ENCODE results near the gene MAD1L1. TPM values are rescaled to one million over a fixed set of nuclear protein-coding genes. Genes with fewer than 3 reads are reported as not detected.
"Not testable (repeated sequence)": the region's sequence is repeated elsewhere in the genome, so short reads cannot be mapped to it uniquely, and the experiment has no call there.

MAD1L1 gene
- total RNA-seq, 1 donor from 2014 or later, result 32.7 TPM

DNA sequence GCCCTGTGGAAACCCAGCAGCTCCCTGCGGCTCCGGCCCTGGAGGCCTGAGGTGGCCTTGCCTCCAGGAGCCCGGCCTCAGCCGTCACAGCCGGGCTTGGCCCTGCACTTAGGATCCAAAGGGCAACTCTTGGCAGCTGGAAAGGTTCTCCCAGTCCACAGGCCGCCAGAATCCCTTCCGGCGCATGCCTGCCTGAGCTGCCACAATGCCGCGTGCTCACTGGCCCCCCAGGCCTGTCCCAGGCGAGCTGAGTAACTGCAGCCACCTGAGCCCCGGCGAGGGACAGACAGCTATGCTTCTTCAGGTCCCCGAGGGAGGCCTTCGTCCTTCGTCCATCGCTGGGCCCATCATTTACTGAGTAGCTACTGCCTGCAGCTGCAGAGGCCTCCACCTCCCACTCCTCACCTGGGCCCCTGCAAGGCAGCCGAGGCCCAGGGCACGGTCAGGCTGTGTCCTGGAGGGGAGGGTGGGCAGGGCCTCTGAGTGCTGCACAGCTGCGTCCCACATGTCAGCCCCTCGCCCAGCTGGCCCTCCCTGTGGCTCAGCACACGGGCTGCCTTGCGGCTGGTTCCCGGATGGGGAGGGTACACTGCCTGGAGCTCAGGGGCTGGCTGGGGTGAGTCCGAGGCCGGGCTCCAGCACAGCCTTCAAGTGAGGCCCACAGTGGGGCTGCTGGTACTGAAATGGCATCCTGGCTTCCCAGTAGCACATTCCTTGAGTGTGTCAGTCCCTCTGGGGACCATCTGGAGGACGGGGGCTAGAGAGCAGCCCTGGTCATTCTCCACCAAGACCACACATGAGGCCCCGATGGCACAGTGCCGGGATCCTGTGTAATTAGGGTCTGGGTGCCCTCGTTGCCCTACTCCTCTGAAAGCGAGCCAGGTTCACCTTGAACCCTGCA lies 390.2 kb downstream of the MAD1L1 start:
- TF ChIP-seq, protein P1, sequence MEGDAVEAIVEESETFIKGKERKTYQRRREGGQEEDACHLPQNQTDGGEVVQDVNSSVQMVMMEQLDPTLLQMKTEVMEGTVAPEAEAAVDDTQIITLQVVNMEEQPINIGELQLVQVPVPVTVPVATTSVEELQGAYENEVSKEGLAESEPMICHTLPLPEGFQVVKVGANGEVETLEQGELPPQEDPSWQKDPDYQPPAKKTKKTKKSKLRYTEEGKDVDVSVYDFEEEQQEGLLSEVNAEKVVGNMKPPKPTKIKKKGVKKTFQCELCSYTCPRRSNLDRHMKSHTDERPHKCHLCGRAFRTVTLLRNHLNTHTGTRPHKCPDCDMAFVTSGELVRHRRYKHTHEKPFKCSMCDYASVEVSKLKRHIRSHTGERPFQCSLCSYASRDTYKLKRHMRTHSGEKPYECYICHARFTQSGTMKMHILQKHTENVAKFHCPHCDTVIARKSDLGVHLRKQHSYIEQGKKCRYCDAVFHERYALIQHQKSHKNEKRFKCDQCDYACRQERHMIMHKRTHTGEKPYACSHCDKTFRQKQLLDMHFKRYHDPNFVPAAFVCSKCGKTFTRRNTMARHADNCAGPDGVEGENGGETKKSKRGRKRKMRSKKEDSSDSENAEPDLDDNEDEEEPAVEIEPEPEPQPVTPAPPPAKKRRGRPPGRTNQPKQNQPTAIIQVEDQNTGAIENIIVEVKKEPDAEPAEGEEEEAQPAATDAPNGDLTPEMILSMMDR (IDR thresholded peaks at IDR 0.05), result no peak
- Mint-ChIP-seq H3K4me3 (ENCODE audit: unreplicated experiment) (no peak overlapping the region), H3K27me3 (ENCODE audit: unreplicated experiment) (no peaks in the 10 kb centered on the region), H3K27ac (ENCODE audit: unreplicated experiment) (no peak overlapping the region), H3K4me1 (ENCODE audit: unreplicated experiment) (peaks cover 4% of the 10 kb centered on the region), H3K36me3 (ENCODE audit: unreplicated experiment) (no peaks in the 10 kb centered on the region), H3K9me3 (ENCODE audit: unreplicated experiment) (no peaks in the 10 kb centered on the region)
- DNase-seq (ENCODE audit: extremely low spot score, unreplicated experiment), result no peak

DNA sequence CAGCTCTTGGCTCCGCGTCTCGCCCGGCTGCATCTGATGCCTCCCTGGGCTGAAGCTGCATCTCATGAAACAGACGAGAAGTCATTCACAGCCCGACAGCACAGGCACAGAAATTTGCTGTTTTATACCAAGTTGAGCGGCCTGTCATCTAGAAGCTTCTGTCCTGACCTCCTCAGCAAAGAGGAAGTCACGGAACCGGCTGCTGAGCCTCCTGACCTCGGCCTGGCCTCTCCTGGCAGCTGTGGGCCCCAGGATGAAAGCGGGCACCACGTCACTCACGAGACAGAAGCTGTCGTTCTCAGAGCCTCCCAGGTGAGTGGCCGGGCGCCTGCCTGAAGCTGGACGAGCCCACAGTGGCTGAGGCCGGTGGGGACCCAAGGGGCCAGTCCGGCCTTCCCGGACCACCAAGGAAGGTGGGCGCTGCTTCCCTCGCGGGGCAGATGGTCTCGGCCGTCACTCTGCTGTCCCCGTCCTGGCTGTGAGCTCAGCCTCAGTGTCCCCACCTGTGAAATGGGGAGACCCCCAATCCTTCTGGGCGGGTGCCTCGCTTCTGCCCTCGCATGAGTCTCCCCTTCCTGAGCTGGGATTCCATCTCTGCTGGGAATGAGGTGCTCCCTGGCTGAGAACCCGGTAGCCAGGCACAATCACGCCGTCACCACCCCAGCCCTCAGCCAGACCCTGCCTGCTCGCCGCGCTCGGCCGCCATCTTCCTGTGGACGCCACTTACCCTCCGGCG lies 391.3 kb downstream of the MAD1L1 start:
- H3K4me3 Mint-ChIP-seq (ENCODE audit: unreplicated experiment); H3K9me3 Mint-ChIP-seq (ENCODE audit: unreplicated experiment); H3K36me3 Mint-ChIP-seq (ENCODE audit: unreplicated experiment); H3K27me3 Mint-ChIP-seq (ENCODE audit: unreplicated experiment); DNase-seq (ENCODE audit: extremely low spot score, unreplicated experiment); H3K27ac Mint-ChIP-seq (ENCODE audit: unreplicated experiment); H3K4me1 Mint-ChIP-seq (ENCODE audit: unreplicated experiment): not testable (repeated sequence)

DNA sequence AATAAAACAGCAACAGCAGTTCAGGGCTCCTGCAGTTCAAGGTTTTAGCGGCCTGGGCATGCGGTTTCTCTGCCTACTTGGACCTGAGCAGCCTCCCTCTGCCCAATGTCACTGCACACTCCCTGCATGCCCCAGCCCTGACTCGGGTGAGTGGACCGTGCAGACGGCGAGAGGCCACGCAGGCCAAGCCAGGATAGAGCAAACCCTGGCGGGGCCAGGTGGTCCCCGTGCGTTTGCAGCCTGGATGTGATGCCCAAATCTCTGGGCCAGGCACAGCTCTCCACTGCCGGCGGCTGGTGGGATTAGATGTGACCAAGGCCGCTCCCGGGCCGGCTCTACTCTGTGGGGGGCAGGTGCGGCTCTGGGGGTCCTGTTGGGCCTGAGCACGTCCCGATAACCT lies 392.0 kb downstream of the MAD1L1 start:
- H3K27ac Mint-ChIP-seq (ENCODE audit: unreplicated experiment); H3K4me3 Mint-ChIP-seq (ENCODE audit: unreplicated experiment); H3K27me3 Mint-ChIP-seq (ENCODE audit: unreplicated experiment); DNase-seq (ENCODE audit: extremely low spot score, unreplicated experiment); H3K9me3 Mint-ChIP-seq (ENCODE audit: unreplicated experiment); H3K36me3 Mint-ChIP-seq (ENCODE audit: unreplicated experiment); H3K4me1 Mint-ChIP-seq (ENCODE audit: unreplicated experiment): not testable (repeated sequence)

DNA sequence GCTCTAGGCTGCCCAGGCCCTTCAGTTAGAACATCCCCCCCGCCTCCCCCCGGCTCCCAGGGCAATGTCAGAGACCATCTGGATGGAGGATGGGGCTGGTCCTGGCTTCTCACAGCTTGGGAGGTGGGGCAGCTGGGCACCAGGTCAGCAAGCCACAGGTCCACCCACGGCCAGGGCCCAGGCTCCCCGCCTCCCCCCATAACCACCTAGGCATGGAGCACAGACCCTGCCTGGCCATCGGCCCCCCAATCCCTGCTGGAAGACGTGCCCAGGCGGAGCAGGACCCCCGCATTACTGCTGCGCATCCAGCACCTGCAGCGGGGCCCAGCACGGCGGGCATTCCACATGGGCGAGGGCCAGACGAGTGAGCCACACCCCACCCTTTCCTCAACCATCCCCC lies 393.0 kb downstream of the MAD1L1 start:
- H3K4me3 Mint-ChIP-seq (ENCODE audit: unreplicated experiment), result no peak overlapping the region
- H3K27ac Mint-ChIP-seq (ENCODE audit: unreplicated experiment), result no peak overlapping the region
- H3K36me3 Mint-ChIP-seq (ENCODE audit: unreplicated experiment), result peaks cover 4% of the 10 kb centered on the region
- no peak for DNase-seq (ENCODE audit: extremely low spot score, unreplicated experiment)
- no peaks in the 10 kb centered on the region for H3K27me3 Mint-ChIP-seq (ENCODE audit: unreplicated experiment)
- TF ChIP-seq, protein P1 (IDR thresholded peaks at IDR 0.05), result no peak
- peaks cover 5% of the 10 kb centered on the region for H3K9me3 Mint-ChIP-seq (ENCODE audit: unreplicated experiment)
- peaks cover 4% of the 10 kb centered on the region for H3K4me1 Mint-ChIP-seq (ENCODE audit: unreplicated experiment)

DNA sequence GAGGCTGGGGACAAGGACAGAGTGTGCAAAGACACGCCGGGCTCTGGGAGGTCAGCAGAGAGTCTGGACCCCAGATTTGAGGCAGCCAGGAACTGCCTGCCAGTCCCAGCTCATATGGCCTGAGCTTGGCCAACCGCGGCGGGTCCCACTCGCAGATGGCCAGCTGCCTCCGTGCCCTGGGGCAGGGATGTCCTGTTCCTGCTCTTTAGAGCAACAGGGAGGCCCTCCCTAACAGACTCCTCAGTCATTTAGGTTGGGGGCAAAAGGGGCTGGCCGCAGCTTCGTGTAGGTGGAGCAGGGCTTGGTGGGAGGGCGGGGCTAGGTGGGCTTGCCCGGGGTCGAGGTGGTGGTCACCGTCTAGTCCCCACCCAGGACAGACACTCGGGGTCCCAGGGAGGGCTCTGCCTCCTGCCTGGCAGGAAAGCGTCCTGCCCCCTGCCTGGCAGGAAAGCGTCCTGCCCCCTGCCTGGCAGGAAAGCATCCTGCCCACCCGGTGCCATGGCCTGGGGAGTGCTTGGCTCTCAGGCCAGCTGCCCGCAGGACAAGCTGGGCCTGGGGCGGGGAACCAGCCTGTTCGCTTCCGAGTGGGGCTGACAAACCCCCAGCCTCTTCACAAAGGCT lies 393.7 kb downstream of the MAD1L1 start:
- H3K27ac Mint-ChIP-seq (ENCODE audit: unreplicated experiment); H3K9me3 Mint-ChIP-seq (ENCODE audit: unreplicated experiment); DNase-seq (ENCODE audit: extremely low spot score, unreplicated experiment); H3K36me3 Mint-ChIP-seq (ENCODE audit: unreplicated experiment); H3K27me3 Mint-ChIP-seq (ENCODE audit: unreplicated experiment); H3K4me1 Mint-ChIP-seq (ENCODE audit: unreplicated experiment); H3K4me3 Mint-ChIP-seq (ENCODE audit: unreplicated experiment): not testable (repeated sequence)

DNA sequence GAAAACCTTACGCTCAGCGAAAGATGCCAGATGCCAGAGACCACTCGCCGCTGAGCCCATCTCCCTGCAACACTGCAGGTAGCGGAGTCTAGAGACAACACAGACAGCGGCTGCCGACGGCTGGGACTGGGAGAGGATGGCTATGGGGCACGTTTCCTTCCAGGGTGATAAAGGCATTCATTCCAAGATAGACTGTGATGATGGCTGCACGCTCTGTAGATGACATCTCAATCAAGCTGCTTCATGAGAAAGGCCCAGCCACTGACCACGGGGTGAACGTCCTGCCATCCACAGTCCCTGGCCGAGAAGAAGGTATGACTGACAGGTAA lies 394.2 kb downstream of the MAD1L1 start:
- H3K36me3 Mint-ChIP-seq (ENCODE audit: unreplicated experiment); H3K4me1 Mint-ChIP-seq (ENCODE audit: unreplicated experiment); H3K4me3 Mint-ChIP-seq (ENCODE audit: unreplicated experiment); H3K27me3 Mint-ChIP-seq (ENCODE audit: unreplicated experiment); DNase-seq (ENCODE audit: extremely low spot score, unreplicated experiment); H3K27ac Mint-ChIP-seq (ENCODE audit: unreplicated experiment): not testable (repeated sequence)
- peaks cover 11% of the 10 kb centered on the region for H3K9me3 Mint-ChIP-seq (ENCODE audit: unreplicated experiment)

DNA sequence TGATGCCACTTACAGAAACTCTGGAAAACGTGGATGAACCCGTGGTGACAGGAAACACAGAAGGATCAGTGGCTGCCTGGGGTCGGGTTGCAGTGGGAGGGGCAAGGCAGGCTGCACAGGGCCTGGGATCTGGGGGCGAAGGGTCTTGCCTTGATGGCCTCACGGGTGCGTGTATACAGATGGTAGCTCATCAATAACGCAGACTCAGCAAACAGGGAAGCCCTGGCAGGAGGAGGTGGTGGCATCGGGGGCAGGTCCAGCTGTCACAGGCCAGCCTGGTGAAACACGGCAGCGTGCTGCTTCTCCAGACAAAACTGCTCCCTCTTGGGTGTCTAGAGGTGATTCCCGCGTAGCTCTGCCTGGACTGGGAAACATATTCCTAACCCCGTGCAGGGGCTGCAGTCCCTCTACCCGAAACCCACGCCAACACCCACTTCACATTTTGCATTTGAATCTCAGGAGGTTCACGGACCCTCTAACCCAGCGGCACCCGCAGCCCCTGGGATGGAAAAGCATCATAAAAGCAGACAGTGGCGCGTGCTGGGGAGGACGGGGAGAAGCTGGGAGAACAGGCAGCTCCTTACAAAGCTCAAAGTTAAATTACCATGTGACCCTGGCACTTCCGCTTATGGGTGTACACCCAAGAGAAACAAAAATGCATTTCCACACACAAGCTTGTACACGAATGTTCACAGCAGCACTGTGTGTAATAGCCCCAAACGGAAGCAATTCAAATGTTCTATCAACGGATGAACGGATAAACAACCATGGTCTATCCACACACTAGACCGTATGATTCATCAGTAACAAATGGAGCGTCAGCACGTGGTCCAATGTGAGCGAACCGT lies 394.8 kb downstream of the MAD1L1 start:
- H3K9me3 Mint-ChIP-seq (ENCODE audit: unreplicated experiment), result peaks cover 11% of the 10 kb centered on the region
- not testable (repeated sequence) for H3K27me3 Mint-ChIP-seq (ENCODE audit: unreplicated experiment); H3K36me3 Mint-ChIP-seq (ENCODE audit: unreplicated experiment); DNase-seq (ENCODE audit: extremely low spot score, unreplicated experiment); H3K4me3 Mint-ChIP-seq (ENCODE audit: unreplicated experiment); H3K27ac Mint-ChIP-seq (ENCODE audit: unreplicated experiment); H3K4me1 Mint-ChIP-seq (ENCODE audit: unreplicated experiment)

DNA sequence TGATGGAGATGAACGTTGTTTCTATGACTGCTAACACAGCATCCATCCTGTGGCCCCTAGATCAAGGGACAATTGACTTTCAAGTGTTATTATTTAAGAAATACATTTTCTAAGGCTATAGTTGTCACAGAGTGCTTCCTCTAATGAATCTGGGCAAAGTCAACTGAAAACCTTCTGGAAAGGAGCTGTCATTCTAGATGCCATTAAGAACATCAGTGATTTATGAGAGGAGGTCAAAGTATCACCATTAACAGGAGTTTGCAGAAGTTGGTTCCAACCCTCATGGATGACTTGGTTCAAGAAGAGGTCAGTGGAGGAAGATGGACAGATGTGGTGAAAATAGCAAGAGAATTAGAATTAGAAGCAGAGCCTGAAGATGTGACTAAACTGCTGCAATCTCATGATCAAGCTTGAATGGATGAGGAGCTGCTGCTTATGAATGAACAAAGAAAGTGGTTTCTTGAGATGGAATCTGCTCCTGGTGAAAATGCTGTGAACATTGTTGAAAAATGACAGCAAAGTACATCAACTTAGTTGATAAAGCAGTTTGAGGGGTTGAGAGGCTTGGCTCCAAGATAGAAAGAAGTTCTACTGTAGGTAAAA lies 400.7 kb downstream of the MAD1L1 start:
- H3K4me3 Mint-ChIP-seq (ENCODE audit: unreplicated experiment); H3K27ac Mint-ChIP-seq (ENCODE audit: unreplicated experiment); H3K4me1 Mint-ChIP-seq (ENCODE audit: unreplicated experiment); DNase-seq (ENCODE audit: extremely low spot score, unreplicated experiment); H3K27me3 Mint-ChIP-seq (ENCODE audit: unreplicated experiment): not testable (repeated sequence)
- peaks cover 17% of the 10 kb centered on the region for H3K36me3 Mint-ChIP-seq (ENCODE audit: unreplicated experiment)
- peaks cover 32% of the 10 kb centered on the region for H3K9me3 Mint-ChIP-seq (ENCODE audit: unreplicated experiment)

DNA sequence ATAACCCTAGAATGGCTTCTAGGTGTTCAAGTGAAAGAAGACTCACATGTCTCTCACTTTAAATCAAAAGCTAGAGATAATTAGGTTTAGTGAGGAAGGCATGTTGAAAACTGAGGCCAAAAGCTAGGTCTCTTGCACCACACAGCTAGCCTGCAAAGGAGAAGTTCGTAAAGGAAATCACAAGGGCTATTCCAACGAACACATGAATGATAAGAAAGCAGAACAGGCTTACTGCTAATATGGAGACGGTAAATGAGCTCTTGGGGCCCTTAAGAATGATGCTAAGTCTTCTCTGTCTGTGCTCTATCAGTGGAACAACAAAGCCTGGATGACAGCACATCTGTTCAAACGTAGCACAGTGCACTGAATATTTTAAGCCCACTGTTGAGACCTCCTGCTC lies 401.3 kb downstream of the MAD1L1 start:
- H3K4me3 Mint-ChIP-seq (ENCODE audit: unreplicated experiment); H3K27ac Mint-ChIP-seq (ENCODE audit: unreplicated experiment); DNase-seq (ENCODE audit: extremely low spot score, unreplicated experiment); H3K27me3 Mint-ChIP-seq (ENCODE audit: unreplicated experiment); H3K4me1 Mint-ChIP-seq (ENCODE audit: unreplicated experiment): not testable (repeated sequence)
- H3K9me3 Mint-ChIP-seq (ENCODE audit: unreplicated experiment), result peaks cover 32% of the 10 kb centered on the region
- peaks cover 17% of the 10 kb centered on the region for H3K36me3 Mint-ChIP-seq (ENCODE audit: unreplicated experiment)

All from osteocyte (in vitro differentiated cells).